Breast epithelium (tissue), 4 donors: ENCODE results near the gene SNRPB. TPM values are rescaled to one million over a fixed set of nuclear protein-coding genes. Genes with fewer than 3 reads are reported as not detected.

Source experiments
- DNase-seq, 2 donors: peaks; one replicate each; pipeline ENCODE4 v3.0.0-alpha.2; 2019; ENCODE audit warnings: low spot score in 2 of 2
- H3K27ac ChIP-seq, 2 donors: fragments of 200-600 bp; sonication (generic) in 1 of 2; one replicate each; pipeline ENCODE4 v1.5.1; 2016 to 2019; ENCODE audit warnings: mild to moderate bottlenecking in 1 of 2
- H3K27me3 ChIP-seq, 2 donors: fragments of 200-600 bp; sonication (generic) in 1 of 2; one replicate each; pipeline versions ENCODE4 v1.5.1 to v1.6.0; 2017 to 2019; ENCODE audit warnings: control low read depth in 1 of 2, mild to moderate bottlenecking in 1 of 2
- H3K36me3 ChIP-seq: fragments of 200-600 bp; one replicate; pipeline ENCODE4 v1.5.1; 2019
- H3K4me1 ChIP-seq, 2 donors: fragments of 200-600 bp; sonication (generic); one replicate each; pipeline ENCODE4 v1.5.1; 2016 to 2019; ENCODE audit warnings: control low read depth in 1 of 2
- H3K4me3 ChIP-seq, 3 donors: fragments of 200-600 bp; sonication (generic); 1 replicate in 2 of 3; 2 replicates in 1 of 3; pipeline ENCODE4 v1.5.1; 2016 to 2019; ENCODE audit warnings: mild to moderate bottlenecking in 3 of 3, moderate library complexity in 2 of 3
- H3K9me3 ChIP-seq, 2 donors: fragments of 200-600 bp; sonication (generic) in 1 of 2; one replicate each; pipeline ENCODE4 v1.5.1; 2016 to 2019; ENCODE audit warnings: control low read depth in 1 of 2
- POLR2A ChIP-seq: fragments of 450-650 bp; IDR thresholded peaks from one replicate; pipeline ENCODE4 v1.6.1; 2016; ENCODE audit warnings: antibody characterized with exemption, mild to moderate bottlenecking, moderate library complexity
- POLR2AphosphoS5 ChIP-seq, 3 donors: sonication (generic); formaldehyde crosslinking; IDR thresholded peaks; one replicate each; pipeline ENCODE4 v1.6.1; 2017; ENCODE audit warnings: antibody characterized with exemption in 3 of 3
- intact Hi-C: fragments of 100-400 bp; cut with DNase I; formaldehyde crosslinking; loops from one replicate; pipeline ENCODE4 v1.15.1; 2023; ENCODE audit warnings: low total_unique reads
- total RNA-seq, 3 donors: library from RNA; depleted of rRNA; stranded (reverse); fragments of >200 nt; gene quantifications; one replicate each; pipeline ENCODE4 v1.1.0, GENCODE V29; 2016
- TF ChIP-seq, protein P1 (sequence below), 3 donors: fragments of 450-650 bp; IDR thresholded peaks; one replicate each; pipeline ENCODE4 v1.5.1; 2016 to 2017; ENCODE audit warnings: antibody characterized with exemption in 3 of 3, mild to moderate bottlenecking in 3 of 3, moderate library complexity in 3 of 3

The SNRPB gene
- total RNA-seq, 3 donors from 2014 or later = 124 to 207 (median 179) TPM

DNA sequence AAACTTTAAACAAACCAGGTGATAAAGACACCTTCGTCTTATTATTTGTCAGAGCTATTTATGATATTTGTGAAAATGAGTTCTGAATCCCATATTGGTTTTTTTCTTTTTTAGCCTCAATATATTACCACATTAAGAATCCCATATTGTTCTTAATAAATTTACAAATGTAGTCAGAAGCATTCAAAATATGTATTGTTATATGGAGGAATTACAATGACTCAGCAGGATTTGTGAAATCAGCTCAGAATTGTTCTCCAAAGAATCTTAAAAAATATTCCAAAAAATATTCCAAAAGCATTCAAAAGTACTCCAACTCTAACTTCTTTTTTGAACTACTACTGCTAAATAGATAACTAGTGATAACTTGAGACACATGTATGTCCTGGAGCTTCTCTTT lies 44.6 kb upstream of the SNRPB start:
- H3K9me3 ChIP-seq = no peaks in the 10 kb centered on the region
- H3K36me3 ChIP-seq = no peaks in the 10 kb centered on the region
- DNase-seq = no peak
- intact Hi-C loops = no loop called here
- H3K4me3 ChIP-seq = no peak overlapping the region
- no peak overlapping the region for H3K27ac ChIP-seq
- no peaks in the 10 kb centered on the region for H3K4me1 ChIP-seq
- no peaks in the 10 kb centered on the region for H3K27me3 ChIP-seq
- TF ChIP-seq, protein P1, sequence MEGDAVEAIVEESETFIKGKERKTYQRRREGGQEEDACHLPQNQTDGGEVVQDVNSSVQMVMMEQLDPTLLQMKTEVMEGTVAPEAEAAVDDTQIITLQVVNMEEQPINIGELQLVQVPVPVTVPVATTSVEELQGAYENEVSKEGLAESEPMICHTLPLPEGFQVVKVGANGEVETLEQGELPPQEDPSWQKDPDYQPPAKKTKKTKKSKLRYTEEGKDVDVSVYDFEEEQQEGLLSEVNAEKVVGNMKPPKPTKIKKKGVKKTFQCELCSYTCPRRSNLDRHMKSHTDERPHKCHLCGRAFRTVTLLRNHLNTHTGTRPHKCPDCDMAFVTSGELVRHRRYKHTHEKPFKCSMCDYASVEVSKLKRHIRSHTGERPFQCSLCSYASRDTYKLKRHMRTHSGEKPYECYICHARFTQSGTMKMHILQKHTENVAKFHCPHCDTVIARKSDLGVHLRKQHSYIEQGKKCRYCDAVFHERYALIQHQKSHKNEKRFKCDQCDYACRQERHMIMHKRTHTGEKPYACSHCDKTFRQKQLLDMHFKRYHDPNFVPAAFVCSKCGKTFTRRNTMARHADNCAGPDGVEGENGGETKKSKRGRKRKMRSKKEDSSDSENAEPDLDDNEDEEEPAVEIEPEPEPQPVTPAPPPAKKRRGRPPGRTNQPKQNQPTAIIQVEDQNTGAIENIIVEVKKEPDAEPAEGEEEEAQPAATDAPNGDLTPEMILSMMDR (IDR thresholded peaks at IDR 0.05) = no peak
- no peak for TF ChIP-seq POLR2AphosphoS5 (IDR thresholded peaks at IDR 0.05)
- no peak for TF ChIP-seq POLR2A

DNA sequence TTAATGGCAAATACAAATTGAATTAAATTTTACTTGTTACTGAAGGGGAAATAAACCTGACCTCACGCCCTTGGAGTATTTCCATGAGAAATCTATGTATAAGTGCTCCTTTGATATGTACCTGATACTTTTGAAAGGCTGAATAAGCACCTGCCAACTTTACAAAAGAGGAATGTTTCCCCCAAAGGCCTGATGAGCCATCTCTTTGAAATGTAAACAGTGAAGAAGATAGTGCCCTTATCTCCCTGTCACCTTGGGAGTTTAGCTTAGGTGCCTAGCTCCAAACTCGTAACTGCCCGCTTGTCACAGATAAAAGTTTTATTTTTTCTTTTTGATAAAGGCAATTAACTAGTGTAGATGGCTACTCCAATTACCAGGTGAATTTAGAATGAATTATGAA lies 39.2 kb upstream of the SNRPB start:
- no peaks in the 10 kb centered on the region for H3K9me3 ChIP-seq
- H3K4me3 ChIP-seq = peak overlapping the region in 2 of 3 donors; percentile 65 to 87
- no peak overlapping the region for H3K27ac ChIP-seq
- intact Hi-C loops = no loop called here
- H3K36me3 ChIP-seq = no peaks in the 10 kb centered on the region
- TF ChIP-seq POLR2AphosphoS5 (IDR thresholded peaks at IDR 0.05) (no peak), POLR2A (no peak)
- TF ChIP-seq, protein P1 (IDR thresholded peaks at IDR 0.05) = no peak
- H3K4me1 ChIP-seq = no peaks in the 10 kb centered on the region
- H3K27me3 ChIP-seq = no peaks in the 10 kb centered on the region
- no peak for DNase-seq

DNA sequence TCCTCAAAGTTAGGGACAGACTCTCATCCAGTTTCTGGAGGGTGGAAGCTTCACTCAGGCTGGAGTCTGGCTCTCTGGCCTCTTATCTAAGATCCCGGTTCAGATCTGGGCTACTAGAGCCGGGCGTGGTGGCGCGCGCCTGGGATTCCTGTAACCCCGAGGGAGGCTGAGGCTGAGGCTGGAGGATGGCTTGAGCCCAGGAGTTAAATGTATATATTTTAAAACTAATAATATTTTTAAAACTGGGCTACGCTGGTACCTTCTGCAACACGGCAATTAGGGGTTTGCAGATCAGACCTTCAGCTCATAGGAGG lies 38.8 kb upstream of the SNRPB start:
- Histone ChIP-seq H3K4me3 (peak overlapping the region; percentile 65 to 87 (median 87)), H3K4me1 (no peaks in the 10 kb centered on the region), H3K36me3 (no peaks in the 10 kb centered on the region), H3K27me3 (no peaks in the 10 kb centered on the region), H3K27ac (peak overlapping the region; percentile 88 to 91), H3K9me3 (no peaks in the 10 kb centered on the region)
- intact Hi-C loops = no loop called here
- TF ChIP-seq POLR2AphosphoS5 (IDR thresholded peaks at IDR 0.05) = no peak
- TF ChIP-seq, protein P1 (IDR thresholded peaks at IDR 0.05) = no peak
- no peak for TF ChIP-seq POLR2A
- DNase-seq = no peak

DNA sequence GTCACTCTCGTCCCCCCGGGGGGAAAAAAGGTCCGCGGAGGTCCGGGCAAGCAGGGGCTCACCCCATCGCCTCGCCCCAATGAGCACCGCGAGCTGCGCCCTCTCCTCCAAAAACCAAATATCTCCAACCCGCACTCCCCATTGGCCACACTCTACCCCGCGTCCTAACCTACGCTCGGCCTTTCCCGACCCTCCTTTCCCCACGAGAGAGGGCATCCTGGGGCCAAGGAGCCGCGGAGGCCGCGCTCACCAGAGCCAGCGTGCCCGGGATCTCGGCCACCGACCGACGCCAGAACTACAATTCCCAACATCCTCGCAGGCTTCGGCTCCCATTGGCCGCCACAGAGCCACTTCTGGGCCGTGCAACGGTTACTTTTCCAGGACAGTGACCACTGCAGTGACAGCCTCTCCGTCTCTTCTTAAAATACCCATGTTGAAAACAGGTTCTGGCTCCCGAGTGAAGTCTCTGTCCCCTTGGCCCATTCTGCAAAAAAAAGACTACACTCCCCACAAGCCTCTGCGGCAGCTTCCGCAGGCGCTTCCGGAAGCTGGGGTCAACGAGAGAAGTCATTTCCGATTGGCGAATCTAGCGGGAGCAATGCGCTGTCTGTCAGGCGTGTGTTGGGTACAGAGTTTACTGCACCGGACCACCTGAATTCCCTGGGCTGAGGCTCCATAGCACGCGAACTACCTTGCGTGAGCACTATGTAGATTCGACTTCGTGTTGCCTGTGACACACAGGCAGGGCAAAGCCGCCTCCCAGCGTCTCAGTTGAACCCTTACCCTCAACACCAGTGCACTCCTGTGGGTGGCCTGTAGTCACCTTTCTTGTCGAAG lies 38.3 kb upstream of the SNRPB start, which contains the start of gene ZNF343:
TSS of gene ZNF343 (minus strand) at position 285 of the 837 bp plus-strand sequence. CDS start 15,020 bp downstream, outside the sequence.
- intact Hi-C loops = no loop called here
- no peaks in the 10 kb centered on the region for H3K27me3 ChIP-seq
- peak; percentile 64 to 79 (median 66) for TF ChIP-seq POLR2AphosphoS5 (IDR thresholded peaks at IDR 0.05)
- no peak for TF ChIP-seq POLR2A
- peak within 1 kb of the TSS; percentile 88 to 91 for H3K27ac ChIP-seq
- no peaks in the 10 kb centered on the region for H3K9me3 ChIP-seq
- no peaks in the 10 kb centered on the region for H3K36me3 ChIP-seq
- H3K4me1 ChIP-seq = no peaks in the 10 kb centered on the region
- peak; percentile 66 to 73 for DNase-seq
- peak within 1 kb of the TSS; percentile 65 to 87 (median 87) for H3K4me3 ChIP-seq

DNA sequence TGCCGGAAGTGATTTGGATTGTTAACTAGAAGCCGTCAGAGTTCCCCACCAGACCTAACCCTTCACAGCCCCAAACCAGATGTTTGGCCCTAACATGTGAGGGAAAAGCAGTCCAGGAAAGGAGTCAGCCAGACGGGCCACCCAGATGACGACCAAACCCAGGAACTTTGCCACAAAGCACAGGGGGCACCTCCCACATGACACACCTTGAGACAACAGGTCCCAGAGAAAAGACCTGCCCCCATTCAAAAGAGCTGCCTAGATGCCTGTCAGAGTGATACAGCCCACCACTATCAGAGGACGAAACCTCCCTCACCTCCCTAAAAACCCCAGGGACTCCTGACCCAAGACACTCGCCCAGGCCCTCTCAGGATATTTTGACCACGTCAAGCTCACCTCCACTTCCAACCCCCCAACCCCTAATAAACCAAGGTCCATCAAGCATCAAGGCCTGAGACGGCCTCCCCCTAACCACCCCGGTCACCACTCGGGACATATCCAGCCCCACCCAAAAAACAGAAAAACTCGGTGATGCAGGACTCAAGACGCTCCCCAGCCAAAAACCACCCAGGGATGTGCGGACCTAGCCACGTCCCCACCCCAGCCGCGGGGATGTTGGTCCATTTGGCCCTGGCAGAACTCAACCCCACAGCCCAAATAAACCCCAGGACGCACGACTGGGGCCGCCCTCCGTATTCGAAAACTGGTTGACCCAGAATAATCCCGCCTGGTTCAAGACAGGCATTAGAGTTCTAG lies 37.5 kb upstream of the SNRPB start:
- Histone ChIP-seq H3K4me1 (no peaks in the 10 kb centered on the region), H3K27me3 (no peaks in the 10 kb centered on the region), H3K27ac (peak overlapping the region; percentile 88 to 91), H3K4me3 (peak overlapping the region; percentile 65 to 87 (median 87)), H3K36me3 (no peaks in the 10 kb centered on the region), H3K9me3 (no peaks in the 10 kb centered on the region)
- DNase-seq = peak in 1 of 2 donors; percentile 26
- intact Hi-C loops = no loop called here
- no peak for TF ChIP-seq POLR2A
- TF ChIP-seq, protein P1 (IDR thresholded peaks at IDR 0.05) = no peak
- no peak for TF ChIP-seq POLR2AphosphoS5 (IDR thresholded peaks at IDR 0.05)
